ENCODE measurements around the gene ZSCAN4.
A peak's percentile ranks its signal among the peaks of the same experiment; 100 is the strongest.

Gene ZSCAN4

DNA sequence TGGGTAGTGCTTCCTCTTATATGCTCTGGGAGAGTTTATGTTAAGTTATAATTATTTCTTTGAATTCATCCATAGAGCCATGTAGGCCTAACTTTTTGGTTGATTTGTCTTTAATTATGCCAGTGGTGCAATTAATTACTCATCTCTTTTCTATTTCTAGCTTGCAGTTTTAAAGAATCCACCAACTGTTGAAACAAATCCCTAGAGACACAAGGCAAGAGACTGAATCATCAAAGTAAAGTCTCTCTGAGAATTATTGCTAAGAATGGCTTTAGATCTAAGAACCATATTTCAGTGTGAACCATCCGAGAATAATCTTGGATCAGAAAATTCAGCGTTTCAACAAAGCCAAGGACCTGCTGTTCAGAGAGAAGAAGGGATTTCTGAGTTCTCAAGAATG lies 7.1 kb downstream of the ZSCAN4 start:
- peak; percentile 55 for DNase-seq (ENCODE audit: low read depth)

DNA sequence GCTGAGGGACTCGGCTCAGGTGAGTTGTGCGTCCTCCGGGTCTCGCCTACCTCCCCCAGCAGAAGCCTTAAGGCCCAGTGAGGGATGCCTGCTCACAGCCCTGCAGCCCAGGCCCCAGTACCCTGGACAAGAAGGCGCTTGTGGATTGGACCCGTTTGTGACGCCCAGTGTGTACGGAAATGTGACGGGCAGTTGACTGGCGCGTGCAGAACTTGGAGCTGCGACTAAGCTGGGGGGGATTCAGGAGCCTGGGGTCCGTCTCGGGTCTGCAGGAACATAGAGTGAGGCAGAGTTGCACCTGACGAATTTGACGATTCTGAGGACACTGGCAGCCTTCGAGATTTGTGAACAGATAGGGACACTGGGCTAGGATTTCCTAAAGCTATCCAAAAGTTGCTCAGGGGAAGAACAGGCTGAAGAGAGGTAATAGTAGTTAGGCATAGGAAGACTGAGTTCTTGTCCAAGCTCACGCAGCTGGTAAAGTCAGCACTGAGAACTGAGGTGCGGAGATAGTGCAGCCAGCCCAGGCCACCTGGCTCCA lies 13.6 kb downstream of the ZSCAN4 start:
- no peak for DNase-seq (ENCODE audit: low read depth)

DNA sequence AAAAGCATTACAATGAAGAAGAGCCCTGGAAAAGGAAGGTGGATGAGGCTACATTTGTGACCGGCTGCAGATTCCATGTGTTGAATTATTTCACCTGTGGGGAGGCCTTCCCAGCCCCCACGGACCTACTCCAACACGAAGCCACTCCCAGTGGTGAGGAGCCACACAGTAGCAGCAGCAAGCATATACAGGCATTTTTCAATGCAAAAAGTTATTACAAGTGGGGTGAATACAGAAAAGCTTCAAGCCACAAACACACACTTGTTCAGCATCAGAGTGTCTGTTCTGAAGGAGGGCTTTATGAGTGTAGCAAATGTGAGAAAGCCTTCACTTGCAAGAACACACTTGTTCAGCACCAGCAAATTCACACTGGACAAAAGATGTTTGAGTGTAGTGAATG lies 18.0 kb downstream of the ZSCAN4 start:
- no peak for DNase-seq (ENCODE audit: low read depth)

DNA sequence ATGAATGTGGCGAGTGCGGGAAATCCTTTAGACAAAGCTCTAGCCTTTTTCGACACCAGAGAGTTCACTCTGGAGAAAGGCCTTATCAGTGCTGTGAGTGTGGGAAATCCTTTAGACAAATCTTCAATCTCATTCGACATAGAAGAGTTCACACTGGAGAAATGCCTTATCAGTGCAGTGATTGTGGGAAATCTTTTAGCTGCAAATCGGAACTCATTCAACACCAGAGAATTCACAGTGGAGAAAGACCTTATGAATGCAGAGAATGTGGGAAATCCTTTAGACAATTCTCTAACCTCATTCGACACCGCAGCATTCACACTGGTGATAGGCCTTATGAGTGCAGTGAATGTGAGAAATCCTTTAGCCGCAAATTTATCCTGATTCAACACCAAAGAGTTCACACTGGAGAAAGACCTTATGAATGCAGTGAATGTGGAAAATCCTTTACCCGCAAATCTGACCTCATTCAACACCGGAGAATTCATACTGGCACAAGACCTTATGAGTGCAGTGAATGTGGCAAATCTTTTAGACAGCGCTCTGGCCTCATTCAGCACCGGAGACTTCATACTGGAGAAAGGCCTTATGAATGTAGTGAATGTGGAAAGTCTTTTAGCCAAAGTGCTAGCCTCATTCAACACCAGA lies 18.8 kb downstream of the ZSCAN4 start:
- DNase-seq (ENCODE audit: low read depth) = no peak

DNA sequence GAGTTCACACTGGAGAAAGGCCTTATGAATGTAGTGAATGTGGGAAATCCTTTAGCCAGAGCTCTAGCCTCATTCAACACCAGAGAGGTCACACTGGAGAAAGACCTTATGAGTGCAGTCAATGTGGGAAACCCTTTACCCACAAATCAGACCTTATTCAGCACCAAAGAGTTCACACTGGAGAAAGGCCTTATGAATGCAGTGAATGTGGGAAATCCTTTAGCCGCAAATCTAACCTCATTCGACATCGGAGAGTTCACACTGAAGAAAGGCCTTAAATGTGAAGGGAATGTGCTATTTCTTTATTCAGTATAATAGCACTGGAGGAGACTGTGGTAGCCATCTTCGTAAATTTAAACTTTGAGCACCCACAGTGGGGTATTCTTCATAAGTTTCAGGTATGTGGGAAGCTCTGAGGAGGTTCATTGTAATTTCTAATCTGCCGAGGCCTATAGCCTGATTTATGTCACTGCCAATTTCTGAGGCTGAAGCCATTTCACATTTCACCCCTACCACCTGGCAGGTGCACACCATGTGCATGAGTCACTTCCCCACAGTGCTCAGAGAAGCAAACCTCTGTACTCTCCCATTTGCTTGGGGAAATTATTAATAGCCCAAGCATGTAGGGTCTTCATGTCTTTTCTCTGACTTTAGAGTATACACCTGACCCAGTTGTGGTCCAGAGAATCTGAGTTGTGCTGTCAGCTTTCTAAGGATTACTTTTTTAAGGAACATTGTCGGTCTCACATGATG lies 19.5 kb downstream of the ZSCAN4 start:
- DNase-seq (ENCODE audit: low read depth) = no peak

DNA sequence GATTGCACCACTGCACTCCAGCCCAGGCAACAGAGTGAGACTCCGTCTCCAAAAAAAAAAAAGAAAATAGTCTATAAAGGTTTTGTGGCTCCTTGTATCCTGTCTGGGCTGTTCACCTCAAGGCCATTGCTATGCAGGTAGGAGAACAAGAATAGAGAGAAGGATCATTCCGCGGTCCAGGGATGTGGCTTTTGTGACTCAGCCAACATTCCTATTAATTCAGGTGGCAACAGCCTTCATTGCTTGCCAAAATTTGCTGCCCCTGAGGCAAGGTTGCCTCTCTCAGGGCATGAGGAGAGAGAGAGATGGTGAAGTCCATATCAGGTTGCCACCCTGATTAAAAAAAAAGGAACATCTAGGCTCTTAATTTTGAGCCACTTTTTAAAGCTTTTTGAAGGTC lies 21.0 kb downstream of the ZSCAN4 start:
- DNase-seq (ENCODE audit: low read depth) = no peak

DNA sequence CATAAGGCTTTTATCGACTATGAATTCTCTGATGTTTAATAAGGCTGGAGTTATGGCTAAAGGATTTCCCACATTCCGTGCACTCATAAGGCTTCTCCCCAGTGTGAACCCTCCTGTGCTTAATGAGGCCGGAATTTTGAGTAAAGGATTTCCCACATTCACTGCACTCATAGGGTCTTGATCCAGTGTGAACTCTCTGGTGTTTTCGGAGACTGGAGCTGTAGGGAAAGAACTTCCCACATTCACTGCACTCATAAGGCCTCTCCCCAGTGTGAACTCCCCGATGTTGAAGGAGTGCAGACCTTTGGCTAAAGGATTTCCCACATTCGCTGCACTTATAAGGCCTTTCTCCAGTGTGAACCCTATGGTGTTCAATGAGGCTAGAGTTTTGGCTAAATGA lies 32.9 kb downstream of the ZSCAN4 start:
- no peak for DNase-seq (ENCODE audit: low read depth)

DNA sequence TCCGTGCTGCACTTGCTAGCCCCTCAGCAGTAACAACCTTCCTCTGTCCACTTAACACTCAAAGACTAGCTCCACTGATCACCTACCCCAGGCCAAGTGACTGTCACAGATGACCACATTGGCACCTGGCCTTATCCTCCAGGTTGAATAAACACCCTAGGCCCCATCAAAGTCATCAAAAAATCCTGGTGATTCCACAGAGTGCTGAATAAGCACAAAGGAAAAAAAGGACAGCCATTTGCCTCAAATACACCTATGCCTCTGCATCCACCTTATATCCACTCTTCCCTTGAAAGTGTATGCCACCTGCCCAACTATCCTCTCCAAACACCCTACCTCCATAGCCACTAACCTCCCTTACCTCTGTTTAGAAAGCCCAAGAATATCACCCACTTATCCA lies 37.6 kb downstream of the ZSCAN4 start:
- DNase-seq (ENCODE audit: low read depth) = no peak

DNA sequence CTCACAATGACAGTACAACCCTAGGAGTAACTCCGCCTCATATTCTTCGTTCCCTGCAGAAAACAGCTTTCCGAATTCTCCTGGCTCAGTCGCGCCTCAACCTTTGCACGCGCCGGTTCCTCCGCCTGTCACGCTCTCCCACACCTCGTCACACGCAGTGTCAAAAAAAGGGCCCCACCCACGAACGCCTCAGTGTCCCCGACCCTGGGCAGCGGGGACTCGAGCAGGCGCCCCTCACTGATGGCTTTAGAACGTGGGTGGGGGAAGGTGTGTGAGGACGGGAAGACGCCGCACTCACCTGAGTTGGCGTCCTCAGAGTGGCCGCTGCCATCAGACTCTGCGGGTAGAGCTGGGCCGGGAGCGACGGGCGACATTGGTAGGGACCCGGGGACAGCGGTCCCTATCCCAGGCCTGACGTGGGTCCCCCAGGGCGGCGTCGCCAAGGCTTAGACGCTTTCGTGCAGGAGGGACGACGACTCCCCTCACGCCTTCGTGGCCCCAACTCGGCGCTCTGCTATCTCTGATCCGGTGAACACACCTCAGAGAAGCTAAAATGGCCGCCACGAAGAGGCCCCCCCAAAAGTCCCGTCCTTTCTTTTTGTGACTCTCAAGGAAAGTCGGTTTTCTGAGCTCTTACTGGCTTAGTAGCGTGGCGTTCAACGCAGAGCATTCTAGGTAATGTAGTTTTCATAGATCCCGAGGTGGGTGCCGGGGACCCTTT lies 40.1 kb downstream of the ZSCAN4 start, which contains the start of gene ZNF154:
Gene ZNF154 (minus strand): TSS at position 564 of the 721 bp plus-strand sequence. CDS start 233 bp downstream, at position 331.
- DNase-seq (ENCODE audit: low read depth) = peak; percentile 56

DNA sequence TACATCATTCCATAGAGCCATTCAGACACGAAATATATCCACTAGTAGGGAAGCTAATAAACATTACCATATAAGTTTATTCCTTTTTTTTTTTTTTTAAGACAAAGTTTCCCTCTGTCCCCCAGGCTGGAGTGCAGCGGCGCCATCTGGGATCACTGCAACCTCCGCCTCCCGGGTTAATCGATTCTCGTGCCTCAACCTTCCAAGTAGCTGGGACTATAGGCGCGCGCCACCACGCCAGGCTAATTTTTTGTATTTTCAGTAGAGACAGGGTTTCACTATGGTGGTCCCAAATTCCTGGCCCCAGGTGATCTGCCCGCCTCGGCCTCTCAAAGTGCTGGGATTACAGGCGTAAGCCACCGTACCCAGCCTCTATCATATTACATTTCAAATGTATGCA lies 40.9 kb downstream of the ZSCAN4 start:
- no peak for DNase-seq (ENCODE audit: low read depth)

DNA sequence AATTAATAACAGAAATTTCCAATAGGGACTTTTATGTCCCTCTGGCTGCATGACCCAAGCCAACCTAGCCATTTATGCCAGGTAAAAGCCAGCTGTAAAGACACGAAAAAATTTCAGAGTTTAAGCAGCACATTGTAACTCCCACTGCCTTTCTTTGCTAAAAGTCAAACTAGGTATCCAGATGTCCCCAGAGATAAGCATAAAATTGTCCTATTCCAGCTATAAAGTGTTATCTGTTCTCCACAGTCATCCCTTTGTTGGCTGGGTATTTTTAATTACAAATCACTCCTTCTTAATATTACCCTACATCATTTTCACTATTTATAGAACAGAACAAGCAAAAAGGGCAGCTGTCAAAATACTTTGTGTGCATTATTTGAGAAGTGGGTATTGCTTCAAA lies 43.5 kb downstream of the ZSCAN4 start:
- no peak for DNase-seq (ENCODE audit: low read depth)

DNA sequence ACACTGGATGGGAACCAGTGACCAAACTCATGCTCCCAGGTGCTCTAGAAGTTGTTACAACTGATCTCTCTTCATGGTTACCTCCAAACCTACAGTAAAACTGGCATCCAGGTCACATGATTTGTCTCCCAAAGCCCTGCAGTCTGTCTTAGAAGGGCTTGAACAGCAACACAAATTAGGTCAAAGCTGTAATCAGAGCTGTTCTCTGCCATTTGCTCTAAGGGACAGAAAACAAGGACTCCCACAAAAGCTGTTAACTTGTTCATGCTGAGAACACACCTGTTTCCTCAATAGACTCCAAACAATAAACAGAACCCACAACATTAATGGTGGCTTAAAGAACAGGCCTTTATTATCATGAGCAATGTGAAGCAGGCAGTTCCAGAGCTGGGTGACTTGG lies 50.7 kb downstream of the ZSCAN4 start:
- no peak for DNase-seq (ENCODE audit: low read depth)

DNA sequence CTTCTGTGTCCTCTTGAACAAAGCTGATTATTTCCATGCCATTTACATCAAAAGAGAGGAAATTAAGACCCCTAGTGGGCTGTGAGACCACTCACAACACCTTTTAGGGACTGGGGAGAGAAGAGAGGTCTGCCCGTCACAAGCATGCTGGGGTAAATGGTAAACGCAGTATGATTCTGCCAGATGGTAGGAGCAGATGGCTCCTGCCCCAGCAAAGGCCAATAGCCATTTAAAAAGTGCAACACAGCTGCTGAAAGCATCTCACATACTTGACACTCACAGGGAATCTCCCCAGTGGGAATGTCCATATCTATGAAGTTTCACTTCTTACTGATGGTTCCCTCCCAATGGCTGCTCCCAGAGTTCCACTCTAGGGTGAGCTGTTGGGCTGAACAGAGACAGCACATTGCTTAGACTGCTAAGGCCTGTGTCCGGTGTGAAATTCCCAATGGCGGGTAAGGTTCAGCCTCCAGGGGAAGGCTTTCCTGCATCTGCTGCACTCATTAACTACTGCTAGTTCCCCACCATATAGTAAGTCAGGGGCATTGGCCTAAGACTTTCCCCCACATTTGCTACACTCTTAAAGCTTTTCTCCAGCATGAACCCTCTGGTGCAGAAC lies 51.3 kb downstream of the ZSCAN4 start:
- no peak for DNase-seq (ENCODE audit: low read depth)

DNA sequence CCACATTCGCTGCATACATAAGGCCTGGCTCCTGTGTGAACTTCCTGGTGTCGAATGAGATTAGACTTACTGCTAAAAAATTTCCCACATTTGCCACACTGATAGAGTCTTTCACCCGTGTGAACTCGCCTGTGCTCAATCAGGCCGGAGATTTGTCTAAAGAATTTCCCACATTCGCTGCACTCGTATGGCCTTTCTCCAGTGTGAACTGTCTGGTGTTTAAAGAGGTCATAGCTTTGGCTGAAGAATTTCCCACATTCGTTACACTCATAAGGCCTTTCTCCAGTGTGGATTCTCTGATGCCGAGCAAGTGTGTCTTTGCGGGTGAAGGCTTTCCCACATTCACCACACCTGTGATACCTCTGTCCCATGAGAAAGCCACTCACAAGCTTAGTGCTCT lies 52.1 kb downstream of the ZSCAN4 start:
- DNase-seq (ENCODE audit: low read depth) = no peak

All from fibroblast of gingiva (primary cell).